ENCODE measurements around the gene TWIST2.

DNA sequence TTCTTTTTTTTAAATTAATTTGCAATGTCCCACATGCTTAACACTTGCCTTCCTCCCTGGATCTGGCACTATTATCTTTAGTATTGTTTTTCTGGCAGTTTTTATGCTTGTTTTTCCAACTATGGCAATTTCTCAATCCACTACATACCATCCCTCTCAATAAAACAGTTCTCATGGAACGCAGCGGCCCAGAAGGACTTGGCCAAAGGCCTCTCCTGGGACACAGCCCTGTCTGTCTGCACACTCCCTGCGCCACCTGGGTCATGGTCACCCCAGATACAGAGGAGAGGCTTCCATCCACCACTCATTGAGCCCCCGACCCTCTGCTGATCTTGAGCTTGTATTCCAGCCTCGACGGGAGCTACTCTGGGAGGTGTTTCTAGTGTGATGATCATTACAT, 91.2 kb downstream of the TWIST2 start:
- no peak for TF ChIP-seq CTCF (IDR thresholded peaks at IDR 0.05)
- TF ChIP-seq EP300 (IDR thresholded peaks at IDR 0.05): no peak
- TF ChIP-seq POLR2AphosphoS5 (IDR thresholded peaks at IDR 0.05): no peak
- no peak for TF ChIP-seq POLR2A (IDR thresholded peaks at IDR 0.05)

All from stomach (tissue), 4 donors.